HG03521 (cell line): Measurements from ENCODE around the gene RERE.
"Not testable (repeated sequence)": the region's sequence is repeated elsewhere in the genome, so short reads cannot be mapped to it uniquely, and the experiment has no call there.

Experiments used
- ATAC-seq: cut with Tn5 transposase; IDR thresholded peaks from one replicate; pipeline ENCODE4 v1.9.1; 2021; ENCODE audit warnings: mild to moderate bottlenecking, moderate library complexity; ENCODE audit not compliant: unreplicated experiment

The RERE gene

GRCh38 chr1:8695442-8695841 lies 122.0 kb downstream of the RERE start:
- ATAC-seq = not testable (repeated sequence)

- no peak for ATAC-seq
Measured at GRCh38 chr1:8693107-8693506, 124.3 kb downstream of the RERE start.

- no peak for ATAC-seq
Measured at GRCh38 chr1:8691662-8692061, 125.8 kb downstream of the RERE start.

- ATAC-seq = no peak
Measured at GRCh38 chr1:8690253-8690525, 127.3 kb downstream of the RERE start.

GRCh38 chr1:8689431-8690252 lies 127.8 kb downstream of the RERE start:
- ATAC-seq = no peak

- ATAC-seq = no peak
Measured at GRCh38 chr1:8687538-8687937, 129.9 kb downstream of the RERE start.

GRCh38 chr1:8687039-8687438 lies 130.4 kb downstream of the RERE start:
- no peak for ATAC-seq

GRCh38 chr1:8685463-8685862 lies 132.0 kb downstream of the RERE start:
- no peak for ATAC-seq

GRCh38 chr1:8684590-8684989 lies 132.8 kb downstream of the RERE start:
- ATAC-seq = no peak

GRCh38 chr1:8682573-8682972 lies 134.9 kb downstream of the RERE start:
- no peak for ATAC-seq

- ATAC-seq = no peak
Measured at GRCh38 chr1:8681911-8682310, 135.5 kb downstream of the RERE start.

- no peak for ATAC-seq
Measured at GRCh38 chr1:8680664-8681650, 136.5 kb downstream of the RERE start.

GRCh38 chr1:8679929-8680663 lies 137.3 kb downstream of the RERE start:
- ATAC-seq = no peak

GRCh38 chr1:8679395-8679800 lies 138.0 kb downstream of the RERE start:
- no peak for ATAC-seq

- no peak for ATAC-seq
Measured at GRCh38 chr1:8678673-8679394, 138.6 kb downstream of the RERE start.

GRCh38 chr1:8677782-8678181 lies 139.7 kb downstream of the RERE start:
- ATAC-seq = no peak

GRCh38 chr1:8676813-8677212 lies 140.6 kb downstream of the RERE start:
- no peak for ATAC-seq

GRCh38 chr1:8676072-8676471 lies 141.4 kb downstream of the RERE start:
- no peak for ATAC-seq

GRCh38 chr1:8674912-8675311 lies 142.5 kb downstream of the RERE start:
- ATAC-seq = no peak

GRCh38 chr1:8674481-8674880 lies 143.0 kb downstream of the RERE start:
- no peak for ATAC-seq
